GM23248 (cell line): ENCODE measurements around the gene PTX4. TPM values are rescaled to one million over a fixed set of nuclear protein-coding genes. Genes with fewer than 3 reads are reported as not detected.

Experiments used
- DNase-seq: peaks from one replicate; pipeline ENCODE4 v3.0.0-alpha.2; 2015
- H2AFZ ChIP-seq: fragments of 200-600 bp; sonication (generic); 2 replicates; pipeline ENCODE4 v1.6.1; 2016; ENCODE audit warnings: antibody characterized with exemption
- H3F3A ChIP-seq: fragments of 200-600 bp; sonication (generic); 2 replicates; pipeline ENCODE4 v1.6.1; 2016; ENCODE audit warnings: mild to moderate bottlenecking, antibody characterized with exemption, mixed run types; ENCODE audit not compliant: insufficient read depth
- H3K27ac ChIP-seq: fragments of 200-600 bp; sonication (generic); 2 replicates; pipeline ENCODE4 v1.5.1; 2016; ENCODE audit warnings: mild to moderate bottlenecking
- H3K27me3 ChIP-seq: fragments of 200-600 bp; sonication (generic); replicated peaks from 2 replicates; pipeline ENCODE4 v1.6.1; 2016; ENCODE audit warnings: mild to moderate bottlenecking; ENCODE audit not compliant: insufficient read depth
- H3K36me3 ChIP-seq: fragments of 200-600 bp; sonication (generic); 2 replicates; pipeline ENCODE4 v1.6.1; 2016; ENCODE audit warnings: low read depth, mild to moderate bottlenecking
- H3K4me1 ChIP-seq: fragments of 200-600 bp; sonication (generic); 2 replicates; pipeline ENCODE4 v1.6.1; 2016; ENCODE audit warnings: mild to moderate bottlenecking; ENCODE audit not compliant: insufficient read depth
- H3K4me2 ChIP-seq: fragments of 200-600 bp; sonication (generic); one replicate; pipeline ENCODE4 v1.6.1; 2016; ENCODE audit warnings: mild to moderate bottlenecking; ENCODE audit not compliant: unreplicated experiment
- H3K4me3 ChIP-seq: fragments of 200-600 bp; sonication (generic); 2 replicates; pipeline ENCODE4 v1.5.1; 2016; ENCODE audit warnings: mild to moderate bottlenecking
- H3K79me2 ChIP-seq: fragments of 200-600 bp; sonication (generic); 2 replicates; pipeline ENCODE4 v1.6.1; 2016; ENCODE audit warnings: mild to moderate bottlenecking; ENCODE audit not compliant: insufficient read depth
- H3K9ac ChIP-seq: fragments of 200-600 bp; sonication (generic); 2 replicates; pipeline ENCODE4 v1.6.1; 2016; ENCODE audit warnings: mild to moderate bottlenecking
- H3K9me2 ChIP-seq: fragments of 200-600 bp; sonication (generic); 2 replicates; pipeline ENCODE4 v1.6.1; 2016; ENCODE audit warnings: mixed run types, mild to moderate bottlenecking, moderate library complexity; ENCODE audit not compliant: insufficient read depth
- H3K9me3 ChIP-seq: fragments of 200-600 bp; sonication (generic); one replicate; pipeline ENCODE4 v1.6.1; 2017; ENCODE audit warnings: low read depth
- H4K20me1 ChIP-seq: fragments of 200-600 bp; sonication (generic); 2 replicates; pipeline ENCODE4 v1.6.0; 2016; ENCODE audit not compliant: insufficient read depth
- EZH2 ChIP-seq: fragments of 200-600 bp; sonication (generic); IDR thresholded peaks from 2 replicates; pipeline ENCODE4 v1.6.1; 2018; ENCODE audit warnings: antibody characterized with exemption, mild to moderate bottlenecking; ENCODE audit not compliant: insufficient read depth, poor library complexity, severe bottlenecking
- EZH2phosphoT487 ChIP-seq: fragments of 200-600 bp; sonication (generic); IDR thresholded peaks from 2 replicates; pipeline ENCODE4 v1.6.1; 2018; ENCODE audit warnings: antibody characterized with exemption, moderate library complexity, mild to moderate bottlenecking, low read depth; ENCODE audit not compliant: insufficient read depth
- WGBS, 2 experiments: methylation state at CpG; one replicate each; pipeline ENCODE4 v1.1.6; 2015 to 2017; ENCODE audit warnings: low lambda C conversion rate in 2 of 2, low coverage in 1 of 2; ENCODE audit errors: missing lambda C conversion rate in 2 of 2; 5-methylcytosine and 5-hydroxymethylcytosine counted together
- in situ Hi-C: fragments of 300-500 bp; cut with MboI; formaldehyde crosslinking; loops from 2 replicates; pipeline ENCODE4 v1.15.0; 2020
- polyA plus RNA-seq: library from polyadenylated mRNA; unstranded; fragments of >200 nt; fragmentation: Nextera tagmentation; extraction: Ambion mirVana; gene quantifications from 2 replicates; pipeline ENCODE4 v1.2.1, GENCODE V29; 2016
- total RNA-seq: library from RNA; depleted of rRNA; stranded (reverse); fragments of >200 nt; shearing (Covaris generic); gene quantifications from 2 replicates; pipeline ENCODE4 v1.2.3, GENCODE V29; 2014

PTX4 gene
- total and polyA plus RNA-seq, 2 experiments from 2014 or later = not detected

DNA sequence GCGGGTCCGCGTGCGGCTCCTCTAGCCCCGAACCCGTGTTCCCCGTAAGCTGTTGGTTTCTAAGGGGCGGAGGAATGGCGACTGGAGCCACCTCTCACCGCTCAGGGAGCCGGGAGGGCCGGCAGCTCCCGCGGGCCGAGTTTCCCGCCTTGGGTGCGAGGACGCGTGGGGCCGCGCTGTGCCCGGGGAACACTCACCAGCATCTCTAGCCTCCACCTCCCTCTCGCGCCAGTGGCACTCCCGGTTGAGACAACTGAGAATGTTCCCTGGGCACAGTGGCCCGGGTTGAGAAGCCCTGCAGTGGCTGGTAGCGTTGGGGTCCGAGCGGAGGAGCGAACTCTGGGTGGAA is 5.0 kb upstream of the PTX4 start:
- H4K20me1 ChIP-seq = no peaks in the 10 kb centered on the region
- WGBS, 2 experiments = 1 to 3% methylated on average over 19 to 27 of the region's 30 CpGs
- H3K9ac ChIP-seq = peak overlapping the region; percentile 88
- H3K4me1 ChIP-seq = peaks cover 10% of the 10 kb centered on the region; the same call in 1 of the 2 replicates
- peak overlapping the region; percentile 79 for H3K4me3 ChIP-seq
- DNase-seq = peak; percentile 61
- no peaks in the 10 kb centered on the region for H3K9me2 ChIP-seq
- H3F3A ChIP-seq = no peaks in the 10 kb centered on the region
- H3K27me3 ChIP-seq = no peaks in the 10 kb centered on the region
- TF ChIP-seq EZH2 = no peak
- no peak for TF ChIP-seq EZH2phosphoT487
- 0 out of 2 replicates have a peak, but pooled peaks cover 22% of the 10 kb centered on the region for H3K79me2 ChIP-seq
- H3K36me3 ChIP-seq = no peaks in the 10 kb centered on the region; the same call in 1 of the 2 replicates
- peak overlapping the region; percentile 60 for H3K4me2 ChIP-seq
- no peaks in the 10 kb centered on the region for H3K9me3 ChIP-seq
- H3K27ac ChIP-seq = peak overlapping the region; percentile 73
- in situ Hi-C loops = no loop called here
- H2AFZ ChIP-seq = peak overlapping the region; percentile 95

DNA sequence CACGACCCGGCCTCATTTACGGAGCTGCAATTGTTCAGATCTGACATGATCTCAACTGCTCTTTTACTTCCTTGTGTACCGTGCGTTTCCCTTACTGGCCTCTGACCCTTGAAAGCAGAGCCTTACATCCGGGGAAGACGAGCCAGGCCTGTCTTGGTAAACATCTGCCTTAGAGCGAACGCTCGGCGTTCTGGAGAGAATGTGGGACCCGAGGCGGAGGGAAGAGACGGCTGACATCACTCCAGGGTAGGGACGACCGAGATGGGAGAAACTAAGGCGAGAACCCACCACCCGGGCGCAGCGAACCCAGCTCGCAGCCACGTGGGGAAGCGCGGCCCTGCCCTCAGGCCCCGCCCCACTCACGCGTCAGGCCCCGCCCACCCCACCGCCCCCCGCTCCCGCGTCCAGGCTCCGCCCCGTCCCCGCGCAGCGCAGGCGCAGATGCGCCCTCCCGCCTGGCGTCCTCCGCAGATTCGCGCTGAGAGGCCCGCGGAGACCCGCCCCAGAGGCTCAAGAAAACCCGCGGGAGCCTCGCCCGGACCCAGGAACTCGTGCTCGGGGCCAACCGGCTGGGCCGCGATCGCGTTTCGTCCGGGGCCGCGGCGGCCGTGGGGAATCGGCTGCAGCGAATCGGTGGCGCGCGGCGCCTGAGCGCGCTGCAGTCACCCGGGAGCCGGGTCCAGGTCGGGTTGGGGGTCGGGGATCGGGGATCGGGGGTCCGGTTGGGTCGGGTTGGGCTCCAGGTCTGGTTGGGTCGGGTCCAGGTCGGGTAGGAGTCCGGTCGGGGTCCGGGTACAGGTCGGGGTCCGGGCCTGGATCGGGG is 4.4 kb upstream of the PTX4 start, which contains the start of gene TELO2:
TSS of gene TELO2 (plus strand) at position 438 of the 823 bp plus-strand sequence. CDS start 922 bp downstream, outside the sequence.
- H3F3A ChIP-seq = no peaks in the 10 kb centered on the region
- peak within 1 kb of the TSS; percentile 85 for H3K4me2 ChIP-seq
- 2 to 4% methylated on average over 49 to 71 of the region's 89 CpGs for WGBS, 2 experiments
- peaks cover 10% of the 10 kb centered on the region; the same call in 1 of the 2 replicates for H3K4me1 ChIP-seq
- no peaks in the 10 kb centered on the region; the same call in 1 of the 2 replicates for H3K36me3 ChIP-seq
- H3K9me3 ChIP-seq = no peaks in the 10 kb centered on the region
- TF ChIP-seq EZH2phosphoT487 (no peak), EZH2 (no peak)
- no peaks in the 10 kb centered on the region for H3K27me3 ChIP-seq
- H3K4me3 ChIP-seq = peak within 1 kb of the TSS; percentile 79
- DNase-seq = peak; percentile 90
- no peaks in the 10 kb centered on the region for H3K9me2 ChIP-seq
- 0 out of 2 replicates have a peak, but pooled peaks cover 22% of the 10 kb centered on the region for H3K79me2 ChIP-seq
- peak within 1 kb of the TSS; percentile 95 for H2AFZ ChIP-seq
- H3K27ac ChIP-seq = peak within 1 kb of the TSS; percentile 73
- in situ Hi-C loops = no loop called here
- no peaks in the 10 kb centered on the region for H4K20me1 ChIP-seq
- peak within 1 kb of the TSS; percentile 88 for H3K9ac ChIP-seq

DNA sequence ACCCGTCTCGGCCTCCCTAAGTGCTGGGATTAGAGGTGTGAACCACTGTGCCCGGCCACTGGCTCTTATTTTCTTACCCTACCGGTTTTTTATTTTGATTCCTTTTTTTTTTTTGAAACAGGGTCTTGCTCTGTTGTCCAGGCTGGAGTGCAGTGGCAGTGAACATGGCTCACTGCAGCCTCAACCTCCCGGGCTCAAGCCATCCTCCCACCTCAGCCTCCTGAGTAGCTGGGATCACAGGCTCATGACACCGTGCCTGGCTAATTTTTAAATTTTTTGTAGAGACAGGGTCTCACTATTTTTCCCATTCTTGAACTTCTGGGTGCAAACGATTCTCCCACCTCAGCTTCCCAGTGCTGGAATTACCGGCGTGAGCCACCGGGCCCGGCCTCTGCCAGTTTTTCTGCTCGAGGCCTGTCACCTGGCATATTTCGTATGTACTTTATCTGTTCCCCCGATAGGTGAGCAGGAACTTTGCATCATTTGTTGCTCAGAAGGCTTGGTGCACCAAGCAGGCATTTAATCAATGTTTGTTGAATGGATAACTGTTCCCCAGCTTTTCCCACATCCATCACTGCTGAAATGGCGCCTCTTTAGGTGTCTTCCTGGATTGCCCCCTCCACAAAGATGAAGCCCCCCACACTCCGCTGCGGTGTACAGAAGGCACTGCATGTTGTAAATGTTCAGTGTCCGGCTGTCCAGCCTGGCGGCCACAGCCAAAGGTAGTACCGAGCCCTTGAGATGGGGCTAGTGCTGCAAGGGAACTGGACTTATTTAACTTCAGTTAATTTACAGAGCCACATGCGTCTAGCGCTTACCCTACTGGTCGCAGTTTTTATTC is 3.6 kb upstream of the PTX4 start:
- no peak for DNase-seq
- no peak for TF ChIP-seq EZH2
- no peak for TF ChIP-seq EZH2phosphoT487
- peak overlapping the region; percentile 88 for H3K9ac ChIP-seq
- H3K79me2 ChIP-seq = 0 out of 2 replicates have a peak, but pooled peaks cover 22% of the 10 kb centered on the region
- in situ Hi-C loops = no loop called here
- H3K4me3 ChIP-seq = peak overlapping the region; percentile 79
- no peaks in the 10 kb centered on the region for H3K9me3 ChIP-seq
- H3K4me2 ChIP-seq = peak overlapping the region; percentile 85
- H3K27me3 ChIP-seq = no peaks in the 10 kb centered on the region
- H2AFZ ChIP-seq = peak overlapping the region; percentile 95
- H3K27ac ChIP-seq = 0 out of 2 replicates have a peak overlapping the region, but pooled peaks have one; percentile 73
- H3K9me2 ChIP-seq = no peaks in the 10 kb centered on the region
- no peaks in the 10 kb centered on the region; the same call in 1 of the 2 replicates for H3K36me3 ChIP-seq
- WGBS, 2 experiments = 80 to 84% methylated on average over 23 of the region's 23 CpGs
- no peaks in the 10 kb centered on the region for H3F3A ChIP-seq
- peaks cover 10% of the 10 kb centered on the region; the same call in 1 of the 2 replicates for H3K4me1 ChIP-seq
- no peaks in the 10 kb centered on the region for H4K20me1 ChIP-seq

DNA sequence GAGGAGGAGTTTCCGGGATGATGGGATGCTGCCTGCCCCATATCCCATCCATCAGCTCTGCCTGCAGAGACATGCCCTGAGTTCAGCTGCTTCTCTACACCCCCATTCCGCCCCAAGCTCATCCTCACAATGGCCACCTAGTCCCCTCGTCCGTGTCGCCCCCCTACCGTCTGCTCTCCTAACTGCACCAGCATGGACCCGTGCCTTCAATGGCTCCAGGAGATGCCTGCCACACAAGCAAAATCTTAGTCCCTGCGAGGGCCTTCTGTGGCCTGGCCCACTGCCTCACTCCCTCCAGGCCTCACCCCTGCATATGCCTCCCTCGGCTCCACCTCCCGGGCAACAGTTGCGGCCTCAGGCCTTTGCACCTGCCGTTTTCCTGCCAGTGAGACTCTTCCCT is 2.6 kb upstream of the PTX4 start:
- 89 to 90% methylated on average over 12 of the region's 12 CpGs for WGBS, 2 experiments
- no peak overlapping the region for H3K9ac ChIP-seq
- no peak for TF ChIP-seq EZH2
- no peak for TF ChIP-seq EZH2phosphoT487
- H2AFZ ChIP-seq = no peak overlapping the region
- no peaks in the 10 kb centered on the region for H3F3A ChIP-seq
- no peaks in the 10 kb centered on the region for H3K9me2 ChIP-seq
- DNase-seq = no peak
- H3K79me2 ChIP-seq = 0 out of 2 replicates have a peak, but pooled peaks cover 16% of the 10 kb centered on the region
- no peak overlapping the region for H3K27ac ChIP-seq
- H4K20me1 ChIP-seq = no peaks in the 10 kb centered on the region
- H3K9me3 ChIP-seq = no peaks in the 10 kb centered on the region
- H3K36me3 ChIP-seq = no peaks in the 10 kb centered on the region; the same call in 1 of the 2 replicates
- no peaks in the 10 kb centered on the region for H3K27me3 ChIP-seq
- in situ Hi-C loops = no loop called here
- H3K4me2 ChIP-seq = no peak overlapping the region
- H3K4me1 ChIP-seq = peaks cover 10% of the 10 kb centered on the region; the same call in 1 of the 2 replicates
- H3K4me3 ChIP-seq = no peak overlapping the region
